HK-2 (cell line): ENCODE data around the gene PXT1.
"Not testable (repeated sequence)": the region's sequence is repeated elsewhere in the genome, so short reads cannot be mapped to it uniquely, and the experiment has no call there.

Source experiments
- DNase-seq: peaks from one replicate; pipeline ENCODE4 v3.0.0-alpha.2; 2018; ENCODE audit not compliant: unreplicated experiment

PXT1 gene

GRCh38 chr6:36368921-36369865 lies 73.5 kb downstream of the PXT1 start:
- peak; percentile 34 for DNase-seq

GRCh38 chr6:36368421-36368820 lies 74.2 kb downstream of the PXT1 start:
- no peak for DNase-seq

GRCh38 chr6:36367743-36368142 lies 74.9 kb downstream of the PXT1 start:
- DNase-seq = no peak

GRCh38 chr6:36364669-36365479 lies 77.8 kb downstream of the PXT1 start:
- peak; percentile 57 for DNase-seq

GRCh38 chr6:36364061-36364635 lies 78.5 kb downstream of the PXT1 start:
- DNase-seq = not testable (repeated sequence)

GRCh38 chr6:36363371-36363752 lies 79.3 kb downstream of the PXT1 start:
- DNase-seq = not testable (repeated sequence)

- DNase-seq = no peak
Measured at GRCh38 chr6:36362551-36363370, 79.9 kb downstream of the PXT1 start.

GRCh38 chr6:36361071-36361470 lies 81.6 kb downstream of the PXT1 start:
- DNase-seq = no peak

GRCh38 chr6:36360241-36361054 lies 82.2 kb downstream of the PXT1 start:
- peak; percentile 76 for DNase-seq

- no peak for DNase-seq
Measured at GRCh38 chr6:36358226-36358915, 84.3 kb downstream of the PXT1 start.

- no peak for DNase-seq
Measured at GRCh38 chr6:36357872-36358225, 84.8 kb downstream of the PXT1 start.

GRCh38 chr6:36355819-36356218 lies 86.8 kb downstream of the PXT1 start:
- DNase-seq = no peak

GRCh38 chr6:36353411-36353915 lies 89.2 kb downstream of the PXT1 start:
- DNase-seq = no peak

GRCh38 chr6:36352477-36353157 lies 90.0 kb downstream of the PXT1 start:
- DNase-seq = no peak

GRCh38 chr6:36350681-36351571 lies 91.7 kb downstream of the PXT1 start:
- DNase-seq = peak; percentile 35

GRCh38 chr6:36350082-36350481 lies 92.6 kb downstream of the PXT1 start:
- no peak for DNase-seq

- no peak for DNase-seq
Measured at GRCh38 chr6:36349240-36349639, 93.4 kb downstream of the PXT1 start.

GRCh38 chr6:36347621-36348020 lies 95.0 kb downstream of the PXT1 start:
- DNase-seq = no peak
